Heart left ventricle (tissue), 16 donors: Measurements from ENCODE around the gene CDC25C. TPM values are rescaled to one million over a fixed set of nuclear protein-coding genes. Genes with fewer than 3 reads are reported as not detected.

ENCODE experiments used
- ATAC-seq, 4 donors: fragments of 200-7000 bp; cut with Tn5 transposase; one replicate each; pipeline ENCODE4 v1.9.1; 2020 to 2022; ENCODE audit warnings: moderate library complexity in 4 of 4, mild to moderate bottlenecking in 3 of 4, moderate number of reproducible peaks in 1 of 4
- DNase-seq, 5 donors: peaks; one replicate each; pipeline ENCODE4 v3.0.0-alpha.2; 2020
- H3K27ac ChIP-seq, 12 donors: fragments of 200-600 bp; sonication (generic) in 4 of 12; one replicate each; pipeline versions ENCODE4 v1.5.0 to v1.8.0; 2016 to 2022; ENCODE audit warnings: mild to moderate bottlenecking in 2 of 12
- H3K27me3 ChIP-seq, 9 donors: fragments of 200-600 bp; sonication (generic) in 2 of 9; one replicate each; pipeline versions ENCODE4 v1.5.1 to v1.8.0; 2016 to 2022; ENCODE audit warnings: mild to moderate bottlenecking in 3 of 9
- H3K36me3 ChIP-seq, 9 donors: fragments of 200-600 bp; sonication (generic) in 2 of 9; one replicate each; pipeline versions ENCODE4 v1.5.0 to v1.8.0; 2018 to 2022; ENCODE audit warnings: mild to moderate bottlenecking in 2 of 9
- H3K4me1 ChIP-seq, 12 donors: fragments of 200-600 bp; sonication (generic) in 4 of 12; one replicate each; pipeline versions ENCODE4 v1.5.0 to v1.8.0; 2016 to 2022; ENCODE audit warnings: mild to moderate bottlenecking in 3 of 12
- H3K4me3 ChIP-seq, 12 donors: fragments of 200-600 bp; sonication (generic) in 4 of 12; one replicate each; pipeline versions ENCODE4 v1.5.0 to v1.8.0; 2017 to 2022; ENCODE audit warnings: mild to moderate bottlenecking in 9 of 12, moderate library complexity in 4 of 12
- H3K9me3 ChIP-seq, 12 donors: fragments of 200-600 bp; sonication (generic) in 4 of 12; one replicate each; pipeline versions ENCODE4 v1.5.0 to v1.8.0; 2016 to 2022; ENCODE audit warnings: mild to moderate bottlenecking in 1 of 12
- CTCF ChIP-seq, 12 donors: fragments of 200-600 bp; sonication (generic) in 4 of 12; IDR thresholded peaks; one replicate each; pipeline versions ENCODE4 v1.5.0 to v1.8.0; 2018 to 2022; ENCODE audit warnings: antibody characterized with exemption in 12 of 12, mild to moderate bottlenecking in 5 of 12
- POLR2A ChIP-seq, 2 donors: fragments of 450-650 bp; IDR thresholded peaks; one replicate each; pipeline ENCODE4 v1.6.1; 2017; ENCODE audit warnings: antibody characterized with exemption in 2 of 2, mild to moderate bottlenecking in 2 of 2, moderate library complexity in 2 of 2
- WGBS, 4 donors: extraction: QIAGEN DNeasy Blood & Tissue Kit in 2 of 4; methylation state at CpG; one replicate each; pipeline versions ENCODE4 v1.1.5 to v1.1.7; 2013 to 2018; 5-methylcytosine and 5-hydroxymethylcytosine counted together
- intact Hi-C, 10 donors: fragments of 100-400 bp; cut with DNase I; formaldehyde crosslinking; loops; one replicate each; pipeline versions ENCODE4 v1.11.1 to v1.14.2; 2022
- polyA plus RNA-seq, 2 donors: library from polyadenylated mRNA; stranded (reverse); fragments of 200-250 nt; gene quantifications; one replicate each; pipeline ENCODE4 v1.2.3, GENCODE V29; 2013
- total RNA-seq, 9 donors: library from RNA; depleted of rRNA in 2 of 9; stranded (reverse); fragments of >200 nt in 2 of 9; fragmentation: NEBNext Ultra II Directional in 3 of 9; extraction: Animal tissue kit (Norgen Biotek cat#: 25700) in 3 of 9; gene quantifications; one replicate each; pipeline versions ENCODE4 v1.1.0 to v1.2.4, GENCODE V29; 2016 to 2023
- donor health status: ischemic (EF 13 %, LVEDD 7.1; RV severe dilation, severe dysfunction).
- donor health status: healthy with polysubstance abuse.
- donor health status: DM: no; HTN: yes; CAD: no.
- donor health status: DM: no; HTN: no; CAD: no.
- donor health status: ischemic (EF 25% LVEDD 6.9; RV normal size, moderate dysfunction).
- donor health status: ischemic (EF 25% LVEDD 5.7; RV mildly dilated, moderate dysfunction).
- donor health status: healthy.
- donor health status: DM: yes; HTN: yes; CAD: no.
- donor health status: ischemic (EF 35%, LVEDD 5.7; RV mildly dilated, moderate dysfunction).
- donor health status: nonischemic (EF 11% LVEDD 7.7; RV severe dilation, severe dysfunction).
- donor health status: DM: yes; HTN: yes; CAD: no.
- donor health status: PGD.
- donor health status: ischemic (EF 29% LVEDD 5.4; RV normal size, mild dysfunction).
- donor health status: nonischemic (EF 23%, LVEDD 6.1; RV moderate dilation, normal function).

Gene CDC25C
- total and polyA plus RNA-seq, 11 donors = 0.08 to 2.5 (median 0.35) TPM; not detected in 6

GRCh38 chr5:138289296-138289695, 42.3 kb downstream of the CDC25C start:
- TF ChIP-seq POLR2A (IDR thresholded peaks at IDR 0.05) (no peak), CTCF (IDR thresholded peaks at IDR 0.05) (no peak)
- Histone ChIP-seq H3K9me3 (no peaks in the 10 kb centered on the region), H3K4me1 (peaks cover 0 to 13% (median 0%) of the 10 kb centered on the region in 12 donors), H3K27ac (no peak overlapping the region), H3K36me3 (no peaks in the 10 kb centered on the region), H3K4me3 (no peak overlapping the region), H3K27me3 (no peaks in the 10 kb centered on the region)
- intact Hi-C loops = no loop called here
- 84 to 91% (median 89%) methylated on average over 3 of the region's 3 CpGs for WGBS, 4 donors
- ATAC-seq = no peak
- DNase-seq = no peak

GRCh38 chr5:138287246-138287645, 44.4 kb downstream of the CDC25C start:
- Histone ChIP-seq H3K9me3 (no peaks in the 10 kb centered on the region), H3K4me3 (no peak overlapping the region), H3K27me3 (no peaks in the 10 kb centered on the region), H3K27ac (no peak overlapping the region), H3K36me3 (no peaks in the 10 kb centered on the region), H3K4me1 (peaks cover 0 to 13% (median 0%) of the 10 kb centered on the region in 12 donors)
- intact Hi-C loops = no loop called here
- no peak for TF ChIP-seq POLR2A (IDR thresholded peaks at IDR 0.05)
- no peak for TF ChIP-seq CTCF (IDR thresholded peaks at IDR 0.05)
- WGBS, 4 donors = 92 to 100% (median 98%) methylated on average over 1 of the region's 1 CpG
- no peak for ATAC-seq
- no peak for DNase-seq

- Histone ChIP-seq H3K9me3 (no peaks in the 10 kb centered on the region), H3K27ac (no peak overlapping the region), H3K36me3 (no peaks in the 10 kb centered on the region), H3K4me3 (no peak overlapping the region), H3K27me3 (no peaks in the 10 kb centered on the region), H3K4me1 (peaks cover 0 to 7% (median 0%) of the 10 kb centered on the region in 12 donors)
- DNase-seq (peak in 4 of 5 donors; percentile 25 to 43 (median 35)), ATAC-seq (peak; percentile 72 to 91 (median 88))
- TF ChIP-seq POLR2A (IDR thresholded peaks at IDR 0.05) (no peak), CTCF (IDR thresholded peaks at IDR 0.05) (peak in 11 of 12 donors; percentile 8 to 60 (median 54))
- intact Hi-C loops = loop anchor here (1.0 to 5.0 kb wide), 5 partner anchors 41 to 61 kb away; no protein-coding TSS in a partner anchor
- 62 to 67% (median 65%) methylated on average over 7 of the region's 7 CpGs for WGBS, 4 donors
These were observed 48.5 kb downstream of the CDC25C start for GRCh38 chr5:138282920-138283742.

- H3K4me1 ChIP-seq = peaks cover 0 to 7% (median 0%) of the 10 kb centered on the region in 12 donors
- no peaks in the 10 kb centered on the region for H3K9me3 ChIP-seq
- DNase-seq = no peak
- ATAC-seq = no peak
- no peak overlapping the region for H3K27ac ChIP-seq
- no peak for TF ChIP-seq CTCF (IDR thresholded peaks at IDR 0.05)
- no peak for TF ChIP-seq POLR2A (IDR thresholded peaks at IDR 0.05)
- H3K4me3 ChIP-seq = no peak overlapping the region
- intact Hi-C loops = loop anchor here in 5 of 10 donors (2.0 to 5.0 kb wide), 3 partner anchors 39 to 59 kb away; no protein-coding TSS in a partner anchor
- no peaks in the 10 kb centered on the region for H3K27me3 ChIP-seq
- no peaks in the 10 kb centered on the region for H3K36me3 ChIP-seq
These were observed 50.7 kb downstream of the CDC25C start for GRCh38 chr5:138280915-138281314.
